ENCODE data around the gene KCNQ4. TPM values are rescaled to one million over a fixed set of nuclear protein-coding genes. Genes with fewer than 3 reads are reported as not detected.
A peak's percentile ranks its signal among the peaks of the same experiment; 100 is the strongest.

The KCNQ4 gene
- total RNA-seq, 2 donors from 2014 or later, result 1.8 to 1.9 TPM

- TF ChIP-seq, protein P1, sequence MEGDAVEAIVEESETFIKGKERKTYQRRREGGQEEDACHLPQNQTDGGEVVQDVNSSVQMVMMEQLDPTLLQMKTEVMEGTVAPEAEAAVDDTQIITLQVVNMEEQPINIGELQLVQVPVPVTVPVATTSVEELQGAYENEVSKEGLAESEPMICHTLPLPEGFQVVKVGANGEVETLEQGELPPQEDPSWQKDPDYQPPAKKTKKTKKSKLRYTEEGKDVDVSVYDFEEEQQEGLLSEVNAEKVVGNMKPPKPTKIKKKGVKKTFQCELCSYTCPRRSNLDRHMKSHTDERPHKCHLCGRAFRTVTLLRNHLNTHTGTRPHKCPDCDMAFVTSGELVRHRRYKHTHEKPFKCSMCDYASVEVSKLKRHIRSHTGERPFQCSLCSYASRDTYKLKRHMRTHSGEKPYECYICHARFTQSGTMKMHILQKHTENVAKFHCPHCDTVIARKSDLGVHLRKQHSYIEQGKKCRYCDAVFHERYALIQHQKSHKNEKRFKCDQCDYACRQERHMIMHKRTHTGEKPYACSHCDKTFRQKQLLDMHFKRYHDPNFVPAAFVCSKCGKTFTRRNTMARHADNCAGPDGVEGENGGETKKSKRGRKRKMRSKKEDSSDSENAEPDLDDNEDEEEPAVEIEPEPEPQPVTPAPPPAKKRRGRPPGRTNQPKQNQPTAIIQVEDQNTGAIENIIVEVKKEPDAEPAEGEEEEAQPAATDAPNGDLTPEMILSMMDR (IDR thresholded peaks at IDR 0.05), result no peak
- peak overlapping the region; percentile 27 to 55 for H3K9ac ChIP-seq (ENCODE audit: low read depth in 2 of 2, low read length in 2 of 2)
- H3K27ac ChIP-seq, result no peak overlapping the region
- H3K36me3 ChIP-seq, result no peaks in the 10 kb centered on the region
- H3K27me3 ChIP-seq, result no peaks in the 10 kb centered on the region
- no peak for DNase-seq
- no peaks in the 10 kb centered on the region for H3K9me3 ChIP-seq
- H3K4me1 ChIP-seq, result peaks cover 6% of the 10 kb centered on the region
- peak overlapping the region; percentile 37 for H3K4me3 ChIP-seq
- intact Hi-C loops (cut with DNase I), result no loop called here
Observed at GRCh38 chr1:40801742-40802077, 18.1 kb downstream of the KCNQ4 start.

- Histone ChIP-seq H3K27ac (peak overlapping the region; percentile 53), H3K9me3 (no peaks in the 10 kb centered on the region), H3K4me1 (peaks cover 6% of the 10 kb centered on the region), H3K9ac (ENCODE audit: low read depth in 2 of 2, low read length in 2 of 2) (peak overlapping the region; percentile 27 to 40), H3K36me3 (no peaks in the 10 kb centered on the region), H3K27me3 (no peaks in the 10 kb centered on the region), H3K4me3 (peak overlapping the region; percentile 37)
- intact Hi-C loops (cut with DNase I), result no loop called here
- TF ChIP-seq, protein P1 (IDR thresholded peaks at IDR 0.05), result no peak
- DNase-seq, result peak; percentile 84
Observed at GRCh38 chr1:40802078-40802741, 18.6 kb downstream of the KCNQ4 start.

DNA sequence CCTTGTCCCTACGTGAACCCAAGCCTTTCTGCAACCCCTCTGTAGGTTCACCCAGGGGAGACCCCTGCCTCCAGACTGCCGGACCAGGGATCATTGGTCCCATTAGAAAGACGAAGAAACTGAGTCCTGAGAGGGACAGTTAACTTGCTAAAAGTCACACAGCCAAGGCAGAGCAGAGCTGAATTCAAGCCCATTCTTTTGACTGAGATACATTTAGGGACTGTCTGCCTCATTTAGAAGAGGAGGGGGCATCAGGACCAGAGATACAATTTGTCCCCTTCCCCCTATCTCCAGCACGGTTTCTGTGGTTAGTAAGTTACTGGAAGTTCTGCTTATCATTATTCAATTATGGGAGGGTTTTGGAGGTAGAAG lies 19.1 kb downstream of the KCNQ4 start:
- intact Hi-C loops (cut with DNase I), result no loop called here
- H3K27ac ChIP-seq, result peak overlapping the region; percentile 53
- H3K27me3 ChIP-seq, result no peaks in the 10 kb centered on the region
- no peak for DNase-seq
- H3K9me3 ChIP-seq, result no peaks in the 10 kb centered on the region
- peak overlapping the region; percentile 37 for H3K4me3 ChIP-seq
- H3K4me1 ChIP-seq, result peaks cover 6% of the 10 kb centered on the region
- no peak overlapping the region for H3K9ac ChIP-seq (ENCODE audit: low read depth in 2 of 2, low read length in 2 of 2)
- TF ChIP-seq, protein P1 (IDR thresholded peaks at IDR 0.05), result no peak
- H3K36me3 ChIP-seq, result no peaks in the 10 kb centered on the region

- Histone ChIP-seq H3K9ac (ENCODE audit: low read depth in 2 of 2, low read length in 2 of 2) (no peak overlapping the region), H3K27ac (no peak overlapping the region), H3K27me3 (no peaks in the 10 kb centered on the region), H3K4me1 (peaks cover 6% of the 10 kb centered on the region), H3K4me3 (no peak overlapping the region), H3K36me3 (no peaks in the 10 kb centered on the region), H3K9me3 (no peaks in the 10 kb centered on the region)
- TF ChIP-seq, protein P1 (IDR thresholded peaks at IDR 0.05), result no peak
- intact Hi-C loops (cut with DNase I), result no loop called here
- no peak for DNase-seq
Observed at GRCh38 chr1:40803447-40803846, 19.9 kb downstream of the KCNQ4 start.

GRCh38 chr1:40803902-40804301 lies 20.3 kb downstream of the KCNQ4 start:
- Histone ChIP-seq H3K9ac (ENCODE audit: low read depth in 2 of 2, low read length in 2 of 2) (no peak overlapping the region), H3K36me3 (no peaks in the 10 kb centered on the region), H3K27me3 (no peaks in the 10 kb centered on the region), H3K27ac (no peak overlapping the region), H3K9me3 (no peaks in the 10 kb centered on the region), H3K4me3 (no peak overlapping the region), H3K4me1 (peaks cover 6% of the 10 kb centered on the region)
- intact Hi-C loops (cut with DNase I), result no loop called here
- TF ChIP-seq, protein P1 (IDR thresholded peaks at IDR 0.05), result no peak
- no peak for DNase-seq

All from colonic mucosa (tissue), 4 donors.